GM23338 (cell line): ENCODE results near the gene SH3PXD2B.
"Not testable (repeated sequence)": the region's sequence is repeated elsewhere in the genome, so short reads cannot be mapped to it uniquely, and the experiment has no call there.

ENCODE experiments used
- CREB1 ChIP-seq: fragments of 250-450 bp; sonication (Bioruptor Pico); IDR thresholded peaks from 2 replicates; pipeline ENCODE4 v1.5.0; 2020; ENCODE audit warnings: low read depth, mild to moderate bottlenecking, moderate library complexity
- EZH2 ChIP-seq: fragments of 200-600 bp; sonication (generic); IDR thresholded peaks from one replicate; pipeline ENCODE4 v1.8.0; 2017; ENCODE audit warnings: antibody characterized with exemption, mild to moderate bottlenecking, low read depth; ENCODE audit not compliant: unreplicated experiment
- EZH2phosphoT487 ChIP-seq: fragments of 200-600 bp; sonication (generic); IDR thresholded peaks from one replicate; pipeline ENCODE4 v1.8.1; 2018; ENCODE audit warnings: antibody characterized with exemption; ENCODE audit not compliant: unreplicated experiment
- JUNB ChIP-seq: IDR thresholded peaks from one replicate; pipeline ENCODE4 v1.6.1; 2016; ENCODE audit warnings: antibody characterized with exemption; ENCODE audit not compliant: unreplicated experiment
- NANOG ChIP-seq: IDR thresholded peaks from 2 replicates; pipeline ENCODE4 v1.6.1; 2016; ENCODE audit warnings: antibody characterized with exemption, borderline replicate concordance
- POLR2AphosphoS5 ChIP-seq: IDR thresholded peaks from 2 replicates; pipeline ENCODE4 v1.6.1; 2016; ENCODE audit warnings: antibody characterized with exemption, low read depth
- STAT1 ChIP-seq: IDR thresholded peaks from one replicate; pipeline ENCODE4 v1.6.1; 2016; ENCODE audit warnings: antibody characterized with exemption; ENCODE audit not compliant: unreplicated experiment
- TF ChIP-seq, protein P1 (sequence below), 2 experiments: fragments of 200-600 bp in 1 of 2; sonication (generic) in 1 of 2; conservative IDR thresholded peaks; 2 replicates each; pipeline versions ENCODE4 v1.5.1 to v1.6.1; 2016 to 2017; ENCODE audit warnings: antibody characterized with exemption in 2 of 2, low read depth in 2 of 2, mild to moderate bottlenecking in 2 of 2, moderate library complexity in 1 of 2
- TF ChIP-seq, protein P2 (sequence below): IDR thresholded peaks from one replicate; pipeline ENCODE4 v1.6.1; 2018; ENCODE audit warnings: antibody characterized with exemption; ENCODE audit not compliant: unreplicated experiment
- TF ChIP-seq, protein P3 (sequence below): IDR thresholded peaks from 2 replicates; pipeline ENCODE4 v1.6.1; 2016; ENCODE audit warnings: antibody characterized with exemption

DNA sequence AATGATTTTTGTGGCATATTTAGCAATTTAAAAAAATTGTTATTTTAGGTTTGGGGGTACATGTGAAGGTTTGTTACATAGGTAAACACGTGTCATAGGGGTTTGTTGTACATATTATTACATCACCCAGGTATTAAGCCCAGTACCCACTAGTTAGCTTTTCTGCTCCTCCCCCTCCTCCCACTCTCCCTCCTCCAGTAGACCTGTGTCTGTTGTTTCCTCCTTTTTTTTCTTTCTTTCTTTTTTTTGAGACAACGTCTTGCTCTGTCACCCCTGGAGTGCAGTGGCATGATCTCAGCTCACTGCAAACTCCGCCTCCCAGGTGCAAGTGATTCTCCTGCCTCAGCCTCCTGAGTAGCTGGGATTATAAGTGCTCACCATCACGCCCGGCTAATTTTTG, 162.5 kb downstream of the SH3PXD2B start:
- TF ChIP-seq EZH2; NANOG; CREB1 (CRISPR knock-in tag); EZH2phosphoT487; POLR2AphosphoS5; STAT1; JUNB: not testable (repeated sequence)
- TF ChIP-seq, protein P1, sequence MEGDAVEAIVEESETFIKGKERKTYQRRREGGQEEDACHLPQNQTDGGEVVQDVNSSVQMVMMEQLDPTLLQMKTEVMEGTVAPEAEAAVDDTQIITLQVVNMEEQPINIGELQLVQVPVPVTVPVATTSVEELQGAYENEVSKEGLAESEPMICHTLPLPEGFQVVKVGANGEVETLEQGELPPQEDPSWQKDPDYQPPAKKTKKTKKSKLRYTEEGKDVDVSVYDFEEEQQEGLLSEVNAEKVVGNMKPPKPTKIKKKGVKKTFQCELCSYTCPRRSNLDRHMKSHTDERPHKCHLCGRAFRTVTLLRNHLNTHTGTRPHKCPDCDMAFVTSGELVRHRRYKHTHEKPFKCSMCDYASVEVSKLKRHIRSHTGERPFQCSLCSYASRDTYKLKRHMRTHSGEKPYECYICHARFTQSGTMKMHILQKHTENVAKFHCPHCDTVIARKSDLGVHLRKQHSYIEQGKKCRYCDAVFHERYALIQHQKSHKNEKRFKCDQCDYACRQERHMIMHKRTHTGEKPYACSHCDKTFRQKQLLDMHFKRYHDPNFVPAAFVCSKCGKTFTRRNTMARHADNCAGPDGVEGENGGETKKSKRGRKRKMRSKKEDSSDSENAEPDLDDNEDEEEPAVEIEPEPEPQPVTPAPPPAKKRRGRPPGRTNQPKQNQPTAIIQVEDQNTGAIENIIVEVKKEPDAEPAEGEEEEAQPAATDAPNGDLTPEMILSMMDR (conservative IDR thresholded peaks at IDR 0.05; ENCODE audit: low read depth in 2 of 2), result not testable (repeated sequence)
- TF ChIP-seq, protein P2, sequence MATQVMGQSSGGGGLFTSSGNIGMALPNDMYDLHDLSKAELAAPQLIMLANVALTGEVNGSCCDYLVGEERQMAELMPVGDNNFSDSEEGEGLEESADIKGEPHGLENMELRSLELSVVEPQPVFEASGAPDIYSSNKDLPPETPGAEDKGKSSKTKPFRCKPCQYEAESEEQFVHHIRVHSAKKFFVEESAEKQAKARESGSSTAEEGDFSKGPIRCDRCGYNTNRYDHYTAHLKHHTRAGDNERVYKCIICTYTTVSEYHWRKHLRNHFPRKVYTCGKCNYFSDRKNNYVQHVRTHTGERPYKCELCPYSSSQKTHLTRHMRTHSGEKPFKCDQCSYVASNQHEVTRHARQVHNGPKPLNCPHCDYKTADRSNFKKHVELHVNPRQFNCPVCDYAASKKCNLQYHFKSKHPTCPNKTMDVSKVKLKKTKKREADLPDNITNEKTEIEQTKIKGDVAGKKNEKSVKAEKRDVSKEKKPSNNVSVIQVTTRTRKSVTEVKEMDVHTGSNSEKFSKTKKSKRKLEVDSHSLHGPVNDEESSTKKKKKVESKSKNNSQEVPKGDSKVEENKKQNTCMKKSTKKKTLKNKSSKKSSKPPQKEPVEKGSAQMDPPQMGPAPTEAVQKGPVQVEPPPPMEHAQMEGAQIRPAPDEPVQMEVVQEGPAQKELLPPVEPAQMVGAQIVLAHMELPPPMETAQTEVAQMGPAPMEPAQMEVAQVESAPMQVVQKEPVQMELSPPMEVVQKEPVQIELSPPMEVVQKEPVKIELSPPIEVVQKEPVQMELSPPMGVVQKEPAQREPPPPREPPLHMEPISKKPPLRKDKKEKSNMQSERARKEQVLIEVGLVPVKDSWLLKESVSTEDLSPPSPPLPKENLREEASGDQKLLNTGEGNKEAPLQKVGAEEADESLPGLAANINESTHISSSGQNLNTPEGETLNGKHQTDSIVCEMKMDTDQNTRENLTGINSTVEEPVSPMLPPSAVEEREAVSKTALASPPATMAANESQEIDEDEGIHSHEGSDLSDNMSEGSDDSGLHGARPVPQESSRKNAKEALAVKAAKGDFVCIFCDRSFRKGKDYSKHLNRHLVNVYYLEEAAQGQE, result not testable (repeated sequence)
- TF ChIP-seq, protein P3, sequence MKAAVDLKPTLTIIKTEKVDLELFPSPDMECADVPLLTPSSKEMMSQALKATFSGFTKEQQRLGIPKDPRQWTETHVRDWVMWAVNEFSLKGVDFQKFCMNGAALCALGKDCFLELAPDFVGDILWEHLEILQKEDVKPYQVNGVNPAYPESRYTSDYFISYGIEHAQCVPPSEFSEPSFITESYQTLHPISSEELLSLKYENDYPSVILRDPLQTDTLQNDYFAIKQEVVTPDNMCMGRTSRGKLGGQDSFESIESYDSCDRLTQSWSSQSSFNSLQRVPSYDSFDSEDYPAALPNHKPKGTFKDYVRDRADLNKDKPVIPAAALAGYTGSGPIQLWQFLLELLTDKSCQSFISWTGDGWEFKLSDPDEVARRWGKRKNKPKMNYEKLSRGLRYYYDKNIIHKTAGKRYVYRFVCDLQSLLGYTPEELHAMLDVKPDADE, result not testable (repeated sequence)
